H9 (cell line): ENCODE data around the gene DNAAF5. TPM values are rescaled to one million over a fixed set of nuclear protein-coding genes. Genes with fewer than 3 reads are reported as not detected.

Experiments
- DNase-seq: peaks from one replicate; pipeline ENCODE4 v3.0.0-alpha.2; 2017
- H2AFZ ChIP-seq: one replicate; pipeline ENCODE4 v1.6.1; 2013; ENCODE audit warnings: mild to moderate bottlenecking, low read length, control low read depth, moderate library complexity
- H2AK5ac ChIP-seq: 2 replicates; pipeline ENCODE4 v1.6.1; 2013; ENCODE audit warnings: low read length, control low read depth, mixed read lengths; ENCODE audit not compliant: insufficient read length
- H2BK120ac ChIP-seq: one replicate; pipeline ENCODE4 v1.6.1; 2013; ENCODE audit warnings: low read depth, mild to moderate bottlenecking, low read length, control low read depth, inconsistent platforms; ENCODE audit not compliant: poor library complexity, severe bottlenecking
- H2BK12ac ChIP-seq: 2 replicates; pipeline ENCODE4 v1.6.1; 2013; ENCODE audit warnings: low read length, control low read depth, mixed read lengths, low read depth; ENCODE audit not compliant: insufficient read length
- H2BK15ac ChIP-seq: 2 replicates; pipeline ENCODE4 v1.6.1; 2013; ENCODE audit warnings: low read depth, low read length, control low read depth
- H2BK20ac ChIP-seq: one replicate; pipeline ENCODE4 v1.6.1; 2013; ENCODE audit warnings: low read depth, mild to moderate bottlenecking, low read length, control low read depth, inconsistent platforms; ENCODE audit not compliant: poor library complexity, severe bottlenecking
- H2BK5ac ChIP-seq: 2 replicates; pipeline ENCODE4 v1.6.1; 2013; ENCODE audit warnings: low read length, control low read depth, mixed read lengths; ENCODE audit not compliant: insufficient read length
- H3K14ac ChIP-seq: 2 replicates; pipeline ENCODE4 v1.6.1; 2013; ENCODE audit warnings: low read length, control low read depth; ENCODE audit not compliant: insufficient read depth
- H3K18ac ChIP-seq: 2 replicates; pipeline ENCODE4 v1.6.1; 2013; ENCODE audit warnings: low read depth, mild to moderate bottlenecking, mixed read lengths, low read length, control low read depth; ENCODE audit not compliant: insufficient read length
- H3K23ac ChIP-seq: 2 replicates; pipeline ENCODE4 v1.6.1; 2013; ENCODE audit warnings: low read length, control low read depth, mixed read lengths, low read depth; ENCODE audit not compliant: insufficient read length
- H3K23me2 ChIP-seq: 2 replicates; pipeline ENCODE4 v1.6.1; 2013; ENCODE audit warnings: low read depth, mild to moderate bottlenecking, mixed read lengths, low read length, control low read depth; ENCODE audit not compliant: insufficient read length, poor library complexity, severe bottlenecking
- H3K27ac ChIP-seq: 2 replicates; pipeline ENCODE4 v1.5.1; 2013; ENCODE audit warnings: low read length, control low read depth, mixed read lengths, low read depth; ENCODE audit not compliant: insufficient read length
- H3K27me3 ChIP-seq: 2 replicates; pipeline ENCODE4 v1.6.1; 2013; ENCODE audit warnings: low read length, control low read depth, inconsistent platforms; ENCODE audit not compliant: insufficient read depth
- H3K4ac ChIP-seq: 2 replicates; pipeline ENCODE4 v1.6.1; 2013; ENCODE audit warnings: low read depth, mild to moderate bottlenecking, control low read depth, inconsistent platforms, low read length, moderate library complexity
- H3K4me1 ChIP-seq: 2 replicates; pipeline ENCODE4 v1.6.1; 2013; ENCODE audit warnings: low read length, control low read depth, inconsistent platforms; ENCODE audit not compliant: insufficient read depth
- H3K4me2 ChIP-seq: 2 replicates; pipeline ENCODE4 v1.6.1; 2013; ENCODE audit warnings: low read length, control low read depth, mixed read lengths; ENCODE audit not compliant: insufficient read length, insufficient read depth
- H3K56ac ChIP-seq: 2 replicates; pipeline ENCODE4 v1.6.1; 2013; ENCODE audit warnings: low read depth, mild to moderate bottlenecking, mixed read lengths, low read length, control low read depth; ENCODE audit not compliant: insufficient read length
- H3K79me1 ChIP-seq: 2 replicates; pipeline ENCODE4 v1.6.1; 2013; ENCODE audit warnings: low read depth, mild to moderate bottlenecking, moderate library complexity, low read length, control low read depth, inconsistent platforms; ENCODE audit not compliant: insufficient read depth, poor library complexity, severe bottlenecking
- H3K79me2 ChIP-seq: 2 replicates; pipeline ENCODE4 v1.6.1; 2013; ENCODE audit warnings: low read length, control low read depth, inconsistent platforms; ENCODE audit not compliant: insufficient read depth
- H3K9ac ChIP-seq: 2 replicates; pipeline ENCODE4 v1.6.1; 2013; ENCODE audit warnings: low read length, control low read depth, mixed read lengths; ENCODE audit not compliant: insufficient read length; ENCODE audit errors: extremely low read depth
- H3K9me3 ChIP-seq: one replicate; pipeline ENCODE4 v1.6.1; 2013; ENCODE audit warnings: low read depth, low read length, inconsistent platforms; ENCODE audit not compliant: control insufficient read depth
- H3T11ph ChIP-seq: one replicate; pipeline ENCODE4 v1.6.1; 2013; ENCODE audit warnings: mild to moderate bottlenecking, low read length, control low read depth, inconsistent platforms
- H4K20me1 ChIP-seq: one replicate; pipeline ENCODE4 v1.6.1; 2013; ENCODE audit not compliant: control insufficient read depth, insufficient read length, insufficient read depth
- H4K5ac ChIP-seq: 2 replicates; pipeline ENCODE4 v1.6.1; 2013; ENCODE audit warnings: low read depth, mild to moderate bottlenecking, mixed read lengths, low read length, control low read depth; ENCODE audit not compliant: insufficient read length
- H4K8ac ChIP-seq: replicated peaks from 2 replicates; pipeline ENCODE4 v1.6.1; 2013; ENCODE audit warnings: low read length, control low read depth, mixed read lengths, low read depth; ENCODE audit not compliant: insufficient read length
- H4K91ac ChIP-seq: 2 replicates; pipeline ENCODE4 v1.6.1; 2013; ENCODE audit warnings: low read depth, mild to moderate bottlenecking, moderate library complexity, mixed read lengths, low read length, control low read depth; ENCODE audit not compliant: insufficient read length
- H3K27ac Mint-ChIP-seq, 3 experiments: 2 replicates in 2 of 3; 3 replicates in 1 of 3; pipeline ENCODE4 v1.8.0; 2020 to 2021; ENCODE audit warnings: mixed read lengths in 3 of 3, mild to moderate bottlenecking in 1 of 3, moderate library complexity in 1 of 3
- H3K27me3 Mint-ChIP-seq: 2 replicates; pipeline ENCODE4 v1.8.0; 2021; ENCODE audit warnings: low read depth, mild to moderate bottlenecking, moderate library complexity, mixed read lengths
- H3K36me3 Mint-ChIP-seq, 3 experiments: 2 replicates in 2 of 3; 3 replicates in 1 of 3; pipeline ENCODE4 v1.8.0; 2020 to 2021; ENCODE audit warnings: low read depth in 3 of 3, mixed read lengths in 3 of 3; ENCODE audit not compliant: insufficient read depth in 1 of 3
- H3K4me1 Mint-ChIP-seq, 2 experiments: 2 replicates each; pipeline ENCODE4 v1.8.0; 2020; ENCODE audit warnings: mixed read lengths in 2 of 2
- H3K4me3 Mint-ChIP-seq, 2 experiments: 2 replicates in 1 of 2; 3 replicates in 1 of 2; pipeline ENCODE4 v1.8.0; 2020 to 2021; ENCODE audit warnings: mild to moderate bottlenecking in 2 of 2, mixed read lengths in 2 of 2, moderate library complexity in 1 of 2
- H3K9me3 Mint-ChIP-seq, 2 experiments: 2 replicates in 1 of 2; 3 replicates in 1 of 2; pipeline ENCODE4 v1.8.0; 2020; ENCODE audit warnings: mild to moderate bottlenecking in 2 of 2, mixed read lengths in 2 of 2, moderate library complexity in 1 of 2
- WGBS: extraction: QIAGEN DNeasy Blood & Tissue Kit; methylation state at CpG from one replicate; pipeline ENCODE4 v1.1.7; 2013; ENCODE audit warnings: missing lambda C conversion rate, low lambda C conversion rate, mixed read lengths; ENCODE audit not compliant: insufficient read length; ENCODE audit errors: extremely low coverage; 5-methylcytosine and 5-hydroxymethylcytosine counted together
- total RNA-seq: library from RNA; stranded (reverse); gene quantifications from 2 replicates; pipeline ENCODE4 v1.2.1, GENCODE V29; 2021
- TF ChIP-seq, protein P1 (sequence below): fragments of 200-600 bp; sonication (generic); conservative IDR thresholded peaks from 3 replicates; pipeline ENCODE4 v1.8.0; 2021; ENCODE audit warnings: antibody characterized with exemption, mild to moderate bottlenecking

The DNAAF5 gene
- total RNA-seq, 1 experiment from 2014 or later, result 43.5 TPM

DNA sequence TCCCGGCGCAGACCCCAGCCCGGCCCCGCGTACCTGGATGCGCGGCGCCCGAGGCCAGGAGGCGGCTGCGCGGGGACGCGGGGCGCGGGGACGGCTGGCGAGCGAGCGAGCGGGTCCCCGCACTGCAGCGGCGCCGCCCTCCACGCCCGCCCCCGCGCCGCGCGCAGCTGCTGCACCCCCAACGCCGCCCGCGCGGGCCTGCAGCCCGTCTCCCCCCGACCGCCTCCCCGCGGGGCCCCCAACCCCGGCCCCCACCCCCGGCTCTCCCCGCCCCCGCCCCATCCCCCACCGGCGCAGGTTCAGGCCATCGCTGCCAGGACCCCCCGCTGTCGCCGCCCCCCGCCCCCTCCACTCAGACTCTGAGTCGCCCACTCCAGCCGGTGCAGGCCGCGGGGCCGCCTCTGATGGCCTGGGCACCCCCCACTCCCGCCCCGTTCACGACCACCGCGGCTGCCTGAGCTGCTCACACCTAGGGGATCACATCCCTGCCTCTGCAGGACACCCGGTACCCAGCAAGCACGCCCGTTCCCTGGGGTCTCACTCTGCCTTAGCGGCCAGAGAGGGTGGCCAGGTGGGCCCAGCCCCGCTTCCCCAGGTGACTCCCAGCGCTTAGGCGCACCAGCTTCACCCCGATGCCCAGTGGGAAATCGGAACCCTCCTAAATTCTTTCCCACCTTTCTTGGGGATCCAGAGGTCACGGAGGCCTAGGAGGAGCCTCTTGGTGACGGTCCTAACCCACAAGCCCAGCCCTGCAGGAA, 13.9 kb upstream of the DNAAF5 start:
- Histone ChIP-seq H3K27me3 (no peaks in the 10 kb centered on the region), H4K5ac (no peak overlapping the region), H2BK120ac (no peak overlapping the region), H4K20me1 (no peaks in the 10 kb centered on the region), H3K56ac (no peak overlapping the region), H2AFZ (no peak overlapping the region), H3T11ph (no peak overlapping the region), H4K8ac (no peak overlapping the region), H3K9ac (no peak overlapping the region), H2BK5ac (no peak overlapping the region), H3K23ac (no peak overlapping the region), H3K79me2 (no peaks in the 10 kb centered on the region; the same call in 1 of the 2 replicates), H3K14ac (peak overlapping the region; percentile 63), H3K4me1 (no peaks in the 10 kb centered on the region), H2AK5ac (no peak overlapping the region), H3K27ac (no peak overlapping the region), H3K9me3 (no peaks in the 10 kb centered on the region), H2BK20ac (no peak overlapping the region), H4K91ac (no peak overlapping the region), H3K23me2 (peaks cover 3% of the 10 kb centered on the region), H3K79me1 (peaks cover 7% of the 10 kb centered on the region), H3K4me2 (peak overlapping the region; percentile 46), H2BK12ac (no peak overlapping the region), H2BK15ac (no peak overlapping the region), H3K18ac (no peak overlapping the region), H3K4ac (no peak overlapping the region)
- no CpG with 5 or more reads among the region's 74 CpGs for WGBS
- peaks cover 0 to 3% of the 10 kb centered on the region in 2 experiments; a peak in 2 of 5 replicates for H3K9me3 Mint-ChIP-seq
- DNase-seq, result no peak
- peaks cover 4% of the 10 kb centered on the region for H3K27me3 Mint-ChIP-seq
- H3K4me1 Mint-ChIP-seq, result peaks cover 5 to 17% of the 10 kb centered on the region in 2 experiments
- TF ChIP-seq, protein P1, sequence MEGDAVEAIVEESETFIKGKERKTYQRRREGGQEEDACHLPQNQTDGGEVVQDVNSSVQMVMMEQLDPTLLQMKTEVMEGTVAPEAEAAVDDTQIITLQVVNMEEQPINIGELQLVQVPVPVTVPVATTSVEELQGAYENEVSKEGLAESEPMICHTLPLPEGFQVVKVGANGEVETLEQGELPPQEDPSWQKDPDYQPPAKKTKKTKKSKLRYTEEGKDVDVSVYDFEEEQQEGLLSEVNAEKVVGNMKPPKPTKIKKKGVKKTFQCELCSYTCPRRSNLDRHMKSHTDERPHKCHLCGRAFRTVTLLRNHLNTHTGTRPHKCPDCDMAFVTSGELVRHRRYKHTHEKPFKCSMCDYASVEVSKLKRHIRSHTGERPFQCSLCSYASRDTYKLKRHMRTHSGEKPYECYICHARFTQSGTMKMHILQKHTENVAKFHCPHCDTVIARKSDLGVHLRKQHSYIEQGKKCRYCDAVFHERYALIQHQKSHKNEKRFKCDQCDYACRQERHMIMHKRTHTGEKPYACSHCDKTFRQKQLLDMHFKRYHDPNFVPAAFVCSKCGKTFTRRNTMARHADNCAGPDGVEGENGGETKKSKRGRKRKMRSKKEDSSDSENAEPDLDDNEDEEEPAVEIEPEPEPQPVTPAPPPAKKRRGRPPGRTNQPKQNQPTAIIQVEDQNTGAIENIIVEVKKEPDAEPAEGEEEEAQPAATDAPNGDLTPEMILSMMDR, result no peak
- peak overlapping the region; percentile 25 to 70; a peak in 4 of 5 replicates for H3K4me3 Mint-ChIP-seq
- no peak overlapping the region for H3K27ac Mint-ChIP-seq
- peaks cover 19 to 26% (median 22%) of the 10 kb centered on the region in 3 experiments for H3K36me3 Mint-ChIP-seq
